Activated T-helper 1 cell treated with anti-CD3 and anti-CD28 coated beads, Interleukin-12 subunit alpha, Interleukin-12 subunit beta, Interleukin-2, Interleukin-4 antibody, amounts not matched to agents 30 ng/mL and 10 ng/mL and 1 ng/mL, durations not matched to agents 14 hours and 24 hours and 36 hours (primary cell): Measurements from ENCODE around the gene ATP5F1C. TPM values are rescaled to one million over a fixed set of nuclear protein-coding genes. Genes with fewer than 3 reads are reported as not detected.
"Not testable (repeated sequence)": the region's sequence is repeated elsewhere in the genome, so short reads cannot be mapped to it uniquely, and the experiment has no call there.

Experiments
- DNase-seq: peaks from one replicate; pipeline ENCODE4 v3.0.0; 2021; ENCODE audit warnings: low spot score
- H3K27ac Mint-ChIP-seq: one replicate; pipeline ENCODE4 v1.8.0; 2021; ENCODE audit warnings: mild to moderate bottlenecking, mixed read lengths
- H3K27me3 Mint-ChIP-seq: one replicate; pipeline ENCODE4 v1.8.0; 2022; ENCODE audit warnings: mild to moderate bottlenecking, moderate library complexity, mixed read lengths; ENCODE audit not compliant: insufficient read depth
- H3K36me3 Mint-ChIP-seq: one replicate; pipeline ENCODE4 v1.8.0; 2021; ENCODE audit warnings: low read depth, mixed read lengths
- H3K4me1 Mint-ChIP-seq: one replicate; pipeline ENCODE4 v1.8.0; 2021; ENCODE audit warnings: low read depth, mixed read lengths
- H3K4me3 Mint-ChIP-seq: one replicate; pipeline ENCODE4 v1.8.0; 2021; ENCODE audit warnings: mild to moderate bottlenecking, moderate library complexity, mixed read lengths
- H3K9me3 Mint-ChIP-seq: one replicate; pipeline ENCODE4 v1.8.0; 2021; ENCODE audit warnings: mixed read lengths
- intact Hi-C: fragments of 100-400 bp; cut with micrococcal nuclease; formaldehyde crosslinking; loops from one replicate; pipeline ENCODE4 v1.15.1; 2024
- total RNA-seq: library from RNA; stranded (reverse); gene quantifications from 2 replicates; pipeline ENCODE4 v1.2.3, GENCODE V29; 2022

Gene ATP5F1C
- total RNA-seq: 316 and 329 TPM in 2 replicates

GRCh38 chr10:7787857-7788638 is at the start of gene ATP5F1C, which contains the start of gene KIN:
ATP5F1C (plus strand) TSS chr10:7788177; CDS start chr10:7788208, 31 bp downstream.
KIN (minus strand) TSS chr10:7787993; CDS start chr10:7787933, 60 bp downstream.
- Mint-ChIP-seq H3K36me3 (peaks cover 21% of the 10 kb centered on the region), H3K4me1 (peaks cover 47% of the 10 kb centered on the region), H3K27ac (peak within 1 kb of the TSS; percentile 75), H3K4me3 (no peak within 1 kb of the TSS), H3K9me3 (no peaks in the 10 kb centered on the region), H3K27me3 (no peaks in the 10 kb centered on the region)
- intact Hi-C loops: loop anchor here (1.0 to 10.0 kb wide), 4 partner anchors 30 to 863 kb away; partner anchors contain the start of gene TAF3
- DNase-seq: peak; percentile 97

GRCh38 chr10:7738536-7739407 is 49.2 kb upstream of the ATP5F1C start:
- DNase-seq: no peak
- no peaks in the 10 kb centered on the region for H3K9me3 Mint-ChIP-seq
- H3K36me3 Mint-ChIP-seq: no peaks in the 10 kb centered on the region
- H3K4me3 Mint-ChIP-seq: no peak overlapping the region
- no peaks in the 10 kb centered on the region for H3K4me1 Mint-ChIP-seq
- no peak overlapping the region for H3K27ac Mint-ChIP-seq
- intact Hi-C loops: no loop called here
- no peaks in the 10 kb centered on the region for H3K27me3 Mint-ChIP-seq

- no peaks in the 10 kb centered on the region for H3K4me1 Mint-ChIP-seq
- no peak overlapping the region for H3K4me3 Mint-ChIP-seq
- H3K27ac Mint-ChIP-seq: no peak overlapping the region
- no peaks in the 10 kb centered on the region for H3K27me3 Mint-ChIP-seq
- H3K36me3 Mint-ChIP-seq: no peaks in the 10 kb centered on the region
- DNase-seq: no peak
- H3K9me3 Mint-ChIP-seq: no peaks in the 10 kb centered on the region
- intact Hi-C loops: no loop called here
Measured at GRCh38 chr10:7744307-7744706, 43.7 kb upstream of the ATP5F1C start.

GRCh38 chr10:7748637-7749036 is 39.3 kb upstream of the ATP5F1C start:
- H3K9me3 Mint-ChIP-seq, H3K4me3 Mint-ChIP-seq, H3K27ac Mint-ChIP-seq, intact Hi-C loops, H3K27me3 Mint-ChIP-seq, DNase-seq, H3K4me1 Mint-ChIP-seq: not testable (repeated sequence)
- peaks cover 13% of the 10 kb centered on the region for H3K36me3 Mint-ChIP-seq

- no peak overlapping the region for H3K27ac Mint-ChIP-seq
- H3K4me1 Mint-ChIP-seq: no peaks in the 10 kb centered on the region
- no peaks in the 10 kb centered on the region for H3K9me3 Mint-ChIP-seq
- no peak for DNase-seq
- no peaks in the 10 kb centered on the region for H3K27me3 Mint-ChIP-seq
- H3K36me3 Mint-ChIP-seq: peaks cover 21% of the 10 kb centered on the region
- no peak overlapping the region for H3K4me3 Mint-ChIP-seq
- intact Hi-C loops: no loop called here
Measured at GRCh38 chr10:7750222-7750621, 37.8 kb upstream of the ATP5F1C start.

GRCh38 chr10:7752251-7752650 is 35.7 kb upstream of the ATP5F1C start:
- no peak overlapping the region for H3K27ac Mint-ChIP-seq
- peaks cover 28% of the 10 kb centered on the region for H3K36me3 Mint-ChIP-seq
- no peaks in the 10 kb centered on the region for H3K4me1 Mint-ChIP-seq
- intact Hi-C loops: no loop called here
- H3K27me3 Mint-ChIP-seq: no peaks in the 10 kb centered on the region
- no peak overlapping the region for H3K4me3 Mint-ChIP-seq
- no peaks in the 10 kb centered on the region for H3K9me3 Mint-ChIP-seq
- DNase-seq: no peak

- Mint-ChIP-seq H3K36me3 (peaks cover 43% of the 10 kb centered on the region), H3K9me3 (no peaks in the 10 kb centered on the region), H3K4me3 (no peak overlapping the region), H3K4me1 (no peaks in the 10 kb centered on the region), H3K27ac (no peak overlapping the region), H3K27me3 (no peaks in the 10 kb centered on the region)
- DNase-seq: no peak
- intact Hi-C loops: loop anchor here (2.0 to 5.0 kb wide), 2 partner anchors 230 to 1547 kb away; no protein-coding TSS in a partner anchor
Measured at GRCh38 chr10:7755103-7755502, 32.9 kb upstream of the ATP5F1C start.

- H3K36me3 Mint-ChIP-seq: peaks cover 45% of the 10 kb centered on the region
- no peaks in the 10 kb centered on the region for H3K9me3 Mint-ChIP-seq
- intact Hi-C loops: loop anchor here (5.0 kb wide), 1 partner anchor 1546 kb away; no protein-coding TSS in a partner anchor
- DNase-seq: peak; percentile 3
- H3K27ac Mint-ChIP-seq: no peak overlapping the region
- H3K27me3 Mint-ChIP-seq: no peaks in the 10 kb centered on the region
- no peak overlapping the region for H3K4me3 Mint-ChIP-seq
- H3K4me1 Mint-ChIP-seq: no peaks in the 10 kb centered on the region
Measured at GRCh38 chr10:7756360-7756992, 31.5 kb upstream of the ATP5F1C start.

- peaks cover 31% of the 10 kb centered on the region for H3K36me3 Mint-ChIP-seq
- H3K27me3 Mint-ChIP-seq: no peaks in the 10 kb centered on the region
- H3K9me3 Mint-ChIP-seq: no peaks in the 10 kb centered on the region
- DNase-seq: no peak
- peaks cover 6% of the 10 kb centered on the region for H3K4me1 Mint-ChIP-seq
- intact Hi-C loops: no loop called here
- no peak overlapping the region for H3K27ac Mint-ChIP-seq
- no peak overlapping the region for H3K4me3 Mint-ChIP-seq
Measured at GRCh38 chr10:7763929-7764328, 24.0 kb upstream of the ATP5F1C start.

- peaks cover 35% of the 10 kb centered on the region for H3K36me3 Mint-ChIP-seq
- no peak overlapping the region for H3K4me3 Mint-ChIP-seq
- DNase-seq: no peak
- H3K27me3 Mint-ChIP-seq: no peaks in the 10 kb centered on the region
- H3K4me1 Mint-ChIP-seq: peaks cover 6% of the 10 kb centered on the region
- H3K27ac Mint-ChIP-seq: no peak overlapping the region
- intact Hi-C loops: no loop called here
- no peaks in the 10 kb centered on the region for H3K9me3 Mint-ChIP-seq
Measured at GRCh38 chr10:7766241-7766640, 21.7 kb upstream of the ATP5F1C start.

- Mint-ChIP-seq H3K27me3 (no peaks in the 10 kb centered on the region), H3K36me3 (peaks cover 32% of the 10 kb centered on the region), H3K27ac (no peak overlapping the region), H3K4me3 (no peak overlapping the region), H3K9me3 (no peaks in the 10 kb centered on the region), H3K4me1 (peaks cover 6% of the 10 kb centered on the region)
- intact Hi-C loops: no loop called here
- no peak for DNase-seq
Measured at GRCh38 chr10:7767209-7767608, 20.8 kb upstream of the ATP5F1C start.

- no peaks in the 10 kb centered on the region for H3K27me3 Mint-ChIP-seq
- H3K4me3 Mint-ChIP-seq: no peak overlapping the region
- no peak for DNase-seq
Measured at GRCh38 chr10:7768417-7768816, 19.6 kb upstream of the ATP5F1C start.

More at GRCh38 chr10:7768417-7768816, 19.6 kb upstream of the ATP5F1C start:
- intact Hi-C loops: no loop called here
- no peak overlapping the region for H3K27ac Mint-ChIP-seq
- no peaks in the 10 kb centered on the region for H3K9me3 Mint-ChIP-seq
- H3K4me1 Mint-ChIP-seq: peaks cover 6% of the 10 kb centered on the region
- H3K36me3 Mint-ChIP-seq: peaks cover 31% of the 10 kb centered on the region
